Measurements from ENCODE around the gene C9orf43.
"Not testable (repeated sequence)": the region's sequence is repeated elsewhere in the genome, so short reads cannot be mapped to it uniquely, and the experiment has no call there.

C9orf43 gene

GRCh38 chr9:113380869-113381378 is 29.6 kb upstream of the C9orf43 start:
- H3K4me3 ChIP-seq (ENCODE audit: low read depth, low read length) = no peak overlapping the region

GRCh38 chr9:113381441-113381840 is 29.1 kb upstream of the C9orf43 start:
- H3K4me3 ChIP-seq (ENCODE audit: low read depth, low read length) = not testable (repeated sequence)

GRCh38 chr9:113381909-113382411 is 28.6 kb upstream of the C9orf43 start:
- no peak overlapping the region for H3K4me3 ChIP-seq (ENCODE audit: low read depth, low read length)

- no peak overlapping the region for H3K4me3 ChIP-seq (ENCODE audit: low read depth, low read length)
These were observed 23.8 kb upstream of the C9orf43 start for GRCh38 chr9:113386571-113387393.

GRCh38 chr9:113387560-113388230 is 22.9 kb upstream of the C9orf43 start:
- H3K4me3 ChIP-seq (ENCODE audit: low read depth, low read length) = no peak overlapping the region

- H3K4me3 ChIP-seq (ENCODE audit: low read depth, low read length) = no peak overlapping the region
These were observed 21.7 kb upstream of the C9orf43 start for GRCh38 chr9:113388833-113389232.

GRCh38 chr9:113389451-113389850 is 21.1 kb upstream of the C9orf43 start:
- H3K4me3 ChIP-seq (ENCODE audit: low read depth, low read length) = no peak overlapping the region

- H3K4me3 ChIP-seq (ENCODE audit: low read depth, low read length) = no peak overlapping the region
These were observed 20.2 kb upstream of the C9orf43 start for GRCh38 chr9:113390192-113390960.

GRCh38 chr9:113391917-113392316 is 18.6 kb upstream of the C9orf43 start:
- no peak overlapping the region for H3K4me3 ChIP-seq (ENCODE audit: low read depth, low read length)

- H3K4me3 ChIP-seq (ENCODE audit: low read depth, low read length) = no peak overlapping the region
These were observed 17.3 kb upstream of the C9orf43 start for GRCh38 chr9:113393281-113393680.

GRCh38 chr9:113395000-113395861 is 15.3 kb upstream of the C9orf43 start:
- no peak overlapping the region for H3K4me3 ChIP-seq (ENCODE audit: low read depth, low read length)

GRCh38 chr9:113397203-113397631 is 13.3 kb upstream of the C9orf43 start:
- no peak overlapping the region for H3K4me3 ChIP-seq (ENCODE audit: low read depth, low read length)

- H3K4me3 ChIP-seq (ENCODE audit: low read depth, low read length) = no peak overlapping the region
These were observed 11.8 kb upstream of the C9orf43 start for GRCh38 chr9:113398796-113399195.

- no peak overlapping the region for H3K4me3 ChIP-seq (ENCODE audit: low read depth, low read length)
These were observed 10.8 kb upstream of the C9orf43 start for GRCh38 chr9:113399646-113400200.

- H3K4me3 ChIP-seq (ENCODE audit: low read depth, low read length) = peak within 1 kb of the TSS; percentile 81
These were observed 9.3 kb upstream of the C9orf43 start, which contains the start of gene ALAD for GRCh38 chr9:113401027-113401792. ALAD (minus strand) TSS chr9:113401284; CDS start chr9:113393559, 7,725 bp downstream.

- H3K4me3 ChIP-seq (ENCODE audit: low read depth, low read length) = no peak overlapping the region
These were observed 6.9 kb upstream of the C9orf43 start for GRCh38 chr9:113403646-113404045.

- not testable (repeated sequence) for H3K4me3 ChIP-seq (ENCODE audit: low read depth, low read length)
These were observed 4.2 kb upstream of the C9orf43 start for GRCh38 chr9:113406353-113406752.

GRCh38 chr9:113406873-113407511 is 3.6 kb upstream of the C9orf43 start:
- not testable (repeated sequence) for H3K4me3 ChIP-seq (ENCODE audit: low read depth, low read length)

Measured in iPS-11a (cell line).